ENCODE data around the gene HSPA1A.
"Not testable (repeated sequence)": the region's sequence is repeated elsewhere in the genome, so short reads cannot be mapped to it uniquely, and the experiment has no call there.

DNA sequence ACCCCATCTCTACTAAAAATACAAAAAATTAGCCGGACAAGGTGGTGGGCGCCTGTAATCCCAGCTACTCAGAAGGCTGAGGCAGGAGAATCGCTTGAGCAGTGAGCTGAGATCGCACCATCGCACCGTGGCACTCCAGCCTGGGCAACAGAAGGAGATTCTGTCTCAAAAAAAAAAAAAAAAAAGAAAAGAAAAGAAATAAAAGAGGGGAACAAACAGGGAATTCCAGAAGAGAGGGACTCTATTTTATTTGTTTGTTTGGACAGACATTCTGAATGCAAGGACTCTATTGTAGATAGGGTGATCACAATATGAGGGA is 21.5 kb upstream of the HSPA1A start:
- TF ChIP-seq, protein P1, sequence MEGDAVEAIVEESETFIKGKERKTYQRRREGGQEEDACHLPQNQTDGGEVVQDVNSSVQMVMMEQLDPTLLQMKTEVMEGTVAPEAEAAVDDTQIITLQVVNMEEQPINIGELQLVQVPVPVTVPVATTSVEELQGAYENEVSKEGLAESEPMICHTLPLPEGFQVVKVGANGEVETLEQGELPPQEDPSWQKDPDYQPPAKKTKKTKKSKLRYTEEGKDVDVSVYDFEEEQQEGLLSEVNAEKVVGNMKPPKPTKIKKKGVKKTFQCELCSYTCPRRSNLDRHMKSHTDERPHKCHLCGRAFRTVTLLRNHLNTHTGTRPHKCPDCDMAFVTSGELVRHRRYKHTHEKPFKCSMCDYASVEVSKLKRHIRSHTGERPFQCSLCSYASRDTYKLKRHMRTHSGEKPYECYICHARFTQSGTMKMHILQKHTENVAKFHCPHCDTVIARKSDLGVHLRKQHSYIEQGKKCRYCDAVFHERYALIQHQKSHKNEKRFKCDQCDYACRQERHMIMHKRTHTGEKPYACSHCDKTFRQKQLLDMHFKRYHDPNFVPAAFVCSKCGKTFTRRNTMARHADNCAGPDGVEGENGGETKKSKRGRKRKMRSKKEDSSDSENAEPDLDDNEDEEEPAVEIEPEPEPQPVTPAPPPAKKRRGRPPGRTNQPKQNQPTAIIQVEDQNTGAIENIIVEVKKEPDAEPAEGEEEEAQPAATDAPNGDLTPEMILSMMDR (IDR thresholded peaks at IDR 0.05) = not testable (repeated sequence)
- not testable (repeated sequence) for TF ChIP-seq POLR2A, EP300 (IDR thresholded peaks at IDR 0.05)
